DND-41 (cell line): ENCODE results near the gene HDAC7.

ENCODE experiments used
- ATAC-seq: fragments of 200-7000 bp; cut with Tn5 transposase; 3 replicates; pipeline ENCODE4 v1.9.1; 2021; ENCODE audit warnings: low read depth; ENCODE audit not compliant: insufficient read depth
- DNase-seq: peaks from one replicate; pipeline ENCODE4 v3.0.0-alpha.2; 2020
- H2AFZ ChIP-seq: 2 replicates; pipeline ENCODE4 v1.6.0; 2012; ENCODE audit warnings: low read depth, low read length
- H3K27ac ChIP-seq: 2 replicates; pipeline ENCODE4 v1.5.1; 2012; ENCODE audit warnings: low read length, inconsistent platforms
- H3K27me3 ChIP-seq: fragments of 200-600 bp; sonication (generic); 2 replicates; pipeline ENCODE4 v1.6.0; 2012; ENCODE audit warnings: low read length, mild to moderate bottlenecking, inconsistent platforms; ENCODE audit not compliant: insufficient read depth, poor library complexity
- H3K36me3 ChIP-seq: 2 replicates; pipeline ENCODE4 v1.5.1; 2012; ENCODE audit warnings: low read length, inconsistent platforms; ENCODE audit not compliant: insufficient read depth
- H3K4me1 ChIP-seq: 2 replicates; pipeline ENCODE4 v1.5.1; 2012; ENCODE audit warnings: mild to moderate bottlenecking, low read length; ENCODE audit not compliant: insufficient read depth
- H3K4me2 ChIP-seq: 2 replicates; pipeline ENCODE4 v1.6.0; 2012; ENCODE audit warnings: mild to moderate bottlenecking, moderate library complexity, low read length, inconsistent platforms; ENCODE audit not compliant: insufficient read depth
- H3K4me3 ChIP-seq, 2 experiments: fragments of 200-600 bp in 1 of 2; shearing (Covaris generic) in 1 of 2; 2 replicates each; pipeline ENCODE4 v1.5.1; 2012 to 2016; ENCODE audit warnings: inconsistent platforms in 2 of 2, low read length in 2 of 2, mild to moderate bottlenecking in 2 of 2, low read depth in 1 of 2, moderate library complexity in 1 of 2
- H3K79me2 ChIP-seq: 2 replicates; pipeline ENCODE4 v1.6.0; 2012; ENCODE audit warnings: low read length, inconsistent platforms; ENCODE audit not compliant: insufficient read depth
- H3K9ac ChIP-seq: 2 replicates; pipeline ENCODE4 v1.6.0; 2012; ENCODE audit warnings: low read depth, mild to moderate bottlenecking, inconsistent platforms, low read length, moderate library complexity
- H3K9me3 ChIP-seq: 2 replicates; pipeline ENCODE4 v1.5.1; 2012; ENCODE audit warnings: low read length, moderate library complexity, mild to moderate bottlenecking, inconsistent platforms; ENCODE audit not compliant: insufficient read depth, severe bottlenecking
- H4K20me1 ChIP-seq: 2 replicates; pipeline ENCODE4 v1.6.0; 2012; ENCODE audit warnings: low read length; ENCODE audit not compliant: insufficient read depth
- EZH2 ChIP-seq: IDR thresholded peaks from 3 replicates; pipeline ENCODE4 v1.6.1; 2012; ENCODE audit warnings: borderline replicate concordance, low read depth, mild to moderate bottlenecking, moderate library complexity, low read length, inconsistent platforms; ENCODE audit not compliant: severe bottlenecking
- TF ChIP-seq, protein P1 (sequence below): IDR thresholded peaks from 2 replicates; pipeline ENCODE4 v1.5.1; 2012; ENCODE audit warnings: borderline replicate concordance, low read length, moderate library complexity, mild to moderate bottlenecking; ENCODE audit not compliant: poor library complexity, severe bottlenecking; ENCODE audit errors: extremely low read depth

The HDAC7 gene

GRCh38 chr12:47820631-47821345, 1.1 kb upstream of the HDAC7 start:
- H3K27me3 ChIP-seq, result peaks cover 22% of the 10 kb centered on the region
- peaks cover 2% of the 10 kb centered on the region; the same call in 1 of the 2 replicates for H3K79me2 ChIP-seq
- ATAC-seq (no peak), DNase-seq (no peak)
- no peak for TF ChIP-seq EZH2
- TF ChIP-seq, protein P1, sequence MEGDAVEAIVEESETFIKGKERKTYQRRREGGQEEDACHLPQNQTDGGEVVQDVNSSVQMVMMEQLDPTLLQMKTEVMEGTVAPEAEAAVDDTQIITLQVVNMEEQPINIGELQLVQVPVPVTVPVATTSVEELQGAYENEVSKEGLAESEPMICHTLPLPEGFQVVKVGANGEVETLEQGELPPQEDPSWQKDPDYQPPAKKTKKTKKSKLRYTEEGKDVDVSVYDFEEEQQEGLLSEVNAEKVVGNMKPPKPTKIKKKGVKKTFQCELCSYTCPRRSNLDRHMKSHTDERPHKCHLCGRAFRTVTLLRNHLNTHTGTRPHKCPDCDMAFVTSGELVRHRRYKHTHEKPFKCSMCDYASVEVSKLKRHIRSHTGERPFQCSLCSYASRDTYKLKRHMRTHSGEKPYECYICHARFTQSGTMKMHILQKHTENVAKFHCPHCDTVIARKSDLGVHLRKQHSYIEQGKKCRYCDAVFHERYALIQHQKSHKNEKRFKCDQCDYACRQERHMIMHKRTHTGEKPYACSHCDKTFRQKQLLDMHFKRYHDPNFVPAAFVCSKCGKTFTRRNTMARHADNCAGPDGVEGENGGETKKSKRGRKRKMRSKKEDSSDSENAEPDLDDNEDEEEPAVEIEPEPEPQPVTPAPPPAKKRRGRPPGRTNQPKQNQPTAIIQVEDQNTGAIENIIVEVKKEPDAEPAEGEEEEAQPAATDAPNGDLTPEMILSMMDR, result no peak
- H3K27ac ChIP-seq, result peak overlapping the region; percentile 63; the same call in 1 of the 2 replicates
- H4K20me1 ChIP-seq, result peaks cover 21% of the 10 kb centered on the region; the same call in 1 of the 2 replicates
- H3K36me3 ChIP-seq, result no peaks in the 10 kb centered on the region
- H3K4me2 ChIP-seq, result peak overlapping the region; percentile 92
- H2AFZ ChIP-seq, result peak overlapping the region; percentile 78
- H3K4me3 ChIP-seq, result peak overlapping the region in 1 of 2 experiments; percentile 61; a peak in 2 of 4 replicates
- H3K4me1 ChIP-seq, result peaks cover 54% of the 10 kb centered on the region
- peak overlapping the region; percentile 69; the same call in 1 of the 2 replicates for H3K9ac ChIP-seq
- no peaks in the 10 kb centered on the region for H3K9me3 ChIP-seq

GRCh38 chr12:47819138-47819895, 386 bp downstream of the HDAC7 start:
- Histone ChIP-seq H3K27ac (peak overlapping the region; percentile 35; the same call in 1 of the 2 replicates), H3K4me3 (peak overlapping the region; percentile 22 to 61; a peak in 3 of 4 replicates), H4K20me1 (peaks cover 31% of the 10 kb centered on the region; the same call in 1 of the 2 replicates), H3K4me2 (peak overlapping the region; percentile 92), H3K9ac (peak overlapping the region; percentile 69), H3K36me3 (no peaks in the 10 kb centered on the region), H2AFZ (peak overlapping the region; percentile 78), H3K9me3 (no peaks in the 10 kb centered on the region), H3K27me3 (peaks cover 22% of the 10 kb centered on the region), H3K79me2 (peaks cover 2% of the 10 kb centered on the region; the same call in 1 of the 2 replicates), H3K4me1 (peaks cover 45% of the 10 kb centered on the region)
- ATAC-seq (peak; percentile 19), DNase-seq (no peak)
- TF ChIP-seq, protein P1, result peak; percentile 18
- peak; percentile 58 for TF ChIP-seq EZH2

- Histone ChIP-seq H3K79me2 (peaks cover 2% of the 10 kb centered on the region; the same call in 1 of the 2 replicates), H3K9me3 (no peaks in the 10 kb centered on the region), H3K4me2 (peak overlapping the region; percentile 92), H4K20me1 (peaks cover 38% of the 10 kb centered on the region; the same call in 1 of the 2 replicates), H3K27me3 (peaks cover 22% of the 10 kb centered on the region), H3K4me3 (peak overlapping the region; percentile 22 to 61; a peak in 3 of 4 replicates), H3K9ac (peak overlapping the region; percentile 69), H2AFZ (peak overlapping the region; percentile 63), H3K4me1 (peaks cover 45% of the 10 kb centered on the region), H3K27ac (peak overlapping the region; percentile 35; the same call in 1 of the 2 replicates), H3K36me3 (no peaks in the 10 kb centered on the region)
- ATAC-seq (peak; percentile 52), DNase-seq (peak; percentile 81)
- no peak for TF ChIP-seq EZH2
- TF ChIP-seq, protein P1, result no peak
Measured at GRCh38 chr12:47818467-47819137, 1.1 kb downstream of the HDAC7 start.
